ENCODE results near the gene ZBTB26.

- no peak for TF ChIP-seq CTCF (IDR thresholded peaks at IDR 0.05)
- TF ChIP-seq POLR2AphosphoS5 (IDR thresholded peaks at IDR 0.05): peak; percentile 80 to 98 (median 96)
These were observed 26.2 kb downstream of the ZBTB26 start, which contains the start of gene RC3H2 for GRCh38 chr9:122904823-122905710.
